NAMALWA (cell line): ENCODE results near the gene ANAPC2.
A peak's percentile ranks its signal among the peaks of the same experiment; 100 is the strongest.

Source experiments
- DNase-seq: peaks from one replicate; pipeline ENCODE4 v3.0.0-alpha.2; 2015; ENCODE audit warnings: low spot score

ANAPC2 gene

GRCh38 chr9:137192859-137193258, 4.5 kb upstream of the ANAPC2 start:
- no peak for DNase-seq

- no peak for DNase-seq
Measured at GRCh38 chr9:137192448-137192780, 4.1 kb upstream of the ANAPC2 start.

DNA sequence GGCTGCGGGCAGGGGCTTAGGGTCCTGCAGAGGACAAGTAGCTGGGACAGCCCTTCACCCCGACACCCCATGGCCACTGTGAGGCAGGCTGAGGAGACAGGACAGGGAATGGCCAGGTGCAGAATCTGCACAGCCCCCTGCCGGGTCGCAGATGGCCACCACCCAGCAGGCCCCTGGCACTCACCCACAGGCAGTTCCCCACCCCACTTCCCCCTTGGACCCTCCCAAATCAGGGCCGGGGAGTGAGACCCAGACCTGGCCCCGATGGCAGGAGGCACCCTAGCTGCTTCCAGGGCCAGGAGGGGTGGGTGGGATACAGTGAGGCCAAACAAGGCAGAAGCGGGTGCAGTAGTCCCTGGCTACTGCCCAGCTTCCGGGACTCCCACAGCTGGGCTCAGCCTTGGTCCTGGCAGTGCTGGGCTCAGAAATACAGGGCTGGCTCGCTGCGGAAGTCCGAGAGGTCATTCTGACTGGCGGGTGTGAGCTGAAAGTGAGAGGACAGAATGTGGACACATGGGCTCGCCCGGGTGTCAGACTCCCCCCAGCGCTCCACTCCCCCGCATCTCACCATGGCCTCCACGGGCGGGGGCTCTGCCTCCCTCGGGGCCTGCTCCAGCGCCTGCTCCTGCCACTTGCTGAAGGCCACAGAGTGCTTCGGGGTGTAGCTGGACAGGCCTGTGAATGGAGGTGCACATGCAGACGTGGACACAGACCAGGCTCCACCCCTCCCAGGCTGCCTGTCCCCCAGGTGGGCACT, 3.5 kb upstream of the ANAPC2 start:
- no peak for DNase-seq

- DNase-seq = no peak
Measured at GRCh38 chr9:137191245-137191644, 2.9 kb upstream of the ANAPC2 start.

GRCh38 chr9:137190315-137190856, 2.0 kb upstream of the ANAPC2 start:
- DNase-seq = peak; percentile 49

GRCh38 chr9:137189297-137190295, 1.2 kb upstream of the ANAPC2 start:
- DNase-seq = no peak

DNA sequence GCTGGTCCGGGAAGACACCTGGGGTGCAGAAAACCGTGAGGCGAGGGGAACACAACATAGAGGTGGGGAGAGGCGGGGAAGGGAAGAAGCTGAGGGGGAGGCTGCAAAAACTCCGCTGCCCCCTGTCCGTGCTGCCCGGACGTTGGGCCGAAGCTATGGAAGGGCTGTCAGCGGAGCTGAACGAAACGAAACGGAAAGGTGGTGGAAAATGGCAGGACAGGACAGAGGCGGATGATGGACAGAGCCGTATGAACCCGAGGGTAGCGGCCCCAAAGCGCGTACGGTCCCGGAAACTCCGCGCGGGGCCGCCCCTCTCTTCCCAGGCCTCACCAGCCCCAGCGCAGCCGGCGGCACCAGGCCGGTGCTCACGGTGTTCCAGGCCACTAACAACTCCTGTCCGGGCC, 272 bp downstream of the ANAPC2 start:
- no peak for DNase-seq

DNA sequence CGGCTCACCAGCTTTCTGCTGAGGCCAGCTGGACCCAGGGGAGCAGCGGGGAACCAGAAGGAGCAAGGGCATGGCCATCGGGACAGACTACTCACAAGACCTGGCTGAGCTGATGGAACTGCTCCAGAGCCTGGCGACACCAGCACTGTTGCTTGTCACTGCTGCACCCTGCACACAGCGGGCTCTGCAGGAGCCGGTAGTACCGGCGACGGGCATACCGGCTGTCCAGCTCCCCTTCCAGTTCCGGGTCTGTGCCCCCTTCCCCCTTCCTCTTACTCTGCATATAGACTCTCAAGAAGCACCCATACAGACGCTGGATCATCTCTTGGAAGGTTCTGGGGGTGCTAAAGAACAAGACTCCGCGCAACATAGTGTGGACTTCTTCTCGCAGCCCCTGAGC, 974 bp downstream of the ANAPC2 start:
- no peak for DNase-seq

- DNase-seq = no peak
Measured at GRCh38 chr9:137186385-137186784, 2.0 kb downstream of the ANAPC2 start.

- no peak for DNase-seq
Measured at GRCh38 chr9:137185921-137186320, 2.4 kb downstream of the ANAPC2 start.

GRCh38 chr9:137184881-137185660, 3.3 kb downstream of the ANAPC2 start:
- DNase-seq = no peak

- no peak for DNase-seq
Measured at GRCh38 chr9:137183980-137184595, 4.3 kb downstream of the ANAPC2 start.

GRCh38 chr9:137182836-137183235, 5.5 kb downstream of the ANAPC2 start:
- DNase-seq = no peak

DNA sequence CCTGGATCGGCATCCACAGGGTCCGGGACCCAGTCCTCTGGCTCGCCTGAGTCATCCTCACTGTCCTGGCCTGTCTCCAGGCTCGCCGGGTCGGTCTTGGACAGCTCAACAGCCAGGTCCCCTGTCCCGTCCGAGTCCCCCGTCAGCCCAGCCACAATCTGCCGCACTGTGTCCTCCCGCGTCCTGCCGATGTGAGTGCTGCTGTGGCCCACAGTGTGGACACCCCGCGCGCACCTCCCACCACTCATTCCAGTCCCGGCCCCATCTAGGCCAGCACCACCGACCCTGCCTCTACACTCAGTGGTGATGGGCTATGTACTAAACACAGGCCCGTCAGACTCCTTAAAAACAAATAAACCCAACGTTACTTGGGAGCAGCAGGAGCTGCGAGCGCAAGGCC, 6.7 kb downstream of the ANAPC2 start:
- DNase-seq = no peak

GRCh38 chr9:137180491-137180890, 7.9 kb downstream of the ANAPC2 start:
- no peak for DNase-seq

GRCh38 chr9:137179761-137180160, 8.6 kb downstream of the ANAPC2 start:
- DNase-seq = no peak

DNA sequence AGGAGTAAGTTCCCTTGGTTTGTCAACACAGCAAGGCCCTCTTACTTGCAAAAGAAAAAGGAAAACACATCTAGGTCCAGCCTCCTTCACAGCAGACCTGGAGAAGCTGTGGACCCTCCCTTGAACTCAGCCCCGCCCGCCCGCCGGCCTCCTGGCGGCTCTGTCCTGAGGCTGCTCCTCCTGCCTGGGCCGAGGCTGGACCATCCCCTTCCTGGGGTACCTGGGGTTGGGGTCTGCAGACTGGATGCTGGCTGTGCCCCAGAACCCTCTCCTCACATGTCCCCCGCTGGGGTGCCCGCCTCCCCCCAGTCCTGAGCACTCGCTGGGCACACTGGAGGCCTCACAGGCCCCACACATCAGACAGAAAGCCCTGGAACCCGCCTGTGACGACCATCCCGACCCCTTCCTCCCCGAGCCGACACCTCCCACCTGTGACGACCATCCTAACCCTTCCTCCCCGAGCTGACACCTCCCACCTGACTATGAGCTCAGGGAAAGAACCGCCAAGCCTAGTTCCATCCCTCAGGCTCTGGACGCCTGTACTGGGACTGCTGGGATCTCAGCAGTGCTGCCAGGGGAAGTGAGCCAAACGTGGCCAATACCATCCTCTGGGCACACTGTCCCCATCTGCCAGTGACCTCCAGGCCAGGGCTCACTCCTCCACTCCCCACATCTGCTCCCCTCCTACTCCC, 9.3 kb downstream of the ANAPC2 start:
- DNase-seq = no peak

DNA sequence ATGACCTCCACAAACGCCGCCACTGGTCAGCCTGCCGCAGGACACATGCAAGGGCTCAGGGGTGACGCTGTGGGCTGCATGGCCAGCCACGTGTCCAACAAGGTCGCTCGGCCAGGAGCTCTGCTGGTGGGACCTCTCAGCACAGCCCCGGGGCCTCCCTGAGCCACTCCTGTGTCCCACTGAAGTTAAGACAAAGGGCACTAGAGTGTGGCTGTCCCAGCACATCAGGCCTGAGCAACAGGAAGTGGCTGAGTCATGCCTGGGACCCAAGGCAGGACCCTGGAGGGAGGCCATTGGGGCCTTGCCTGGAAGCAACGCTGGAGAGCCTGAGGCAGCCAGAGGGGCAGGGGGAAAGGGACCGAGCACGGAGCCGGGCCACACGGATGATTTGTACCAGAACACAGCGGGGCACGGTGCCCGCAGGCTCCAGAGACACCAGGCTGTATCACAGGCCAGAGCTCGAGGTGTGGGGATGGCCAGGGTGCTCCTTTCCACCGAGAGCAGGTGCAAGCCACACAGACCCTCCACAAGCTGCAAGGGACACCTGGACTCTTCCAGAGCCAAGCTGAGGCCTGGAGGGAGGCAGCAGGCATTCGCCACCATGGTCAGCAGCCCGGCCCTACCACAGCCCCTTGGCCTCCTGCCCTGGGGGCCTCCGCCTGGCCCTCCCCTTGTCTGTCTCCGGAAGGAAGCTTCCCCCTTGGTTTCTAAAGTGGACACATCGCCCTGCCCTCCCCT, 10.0 kb downstream of the ANAPC2 start:
- no peak for DNase-seq

DNA sequence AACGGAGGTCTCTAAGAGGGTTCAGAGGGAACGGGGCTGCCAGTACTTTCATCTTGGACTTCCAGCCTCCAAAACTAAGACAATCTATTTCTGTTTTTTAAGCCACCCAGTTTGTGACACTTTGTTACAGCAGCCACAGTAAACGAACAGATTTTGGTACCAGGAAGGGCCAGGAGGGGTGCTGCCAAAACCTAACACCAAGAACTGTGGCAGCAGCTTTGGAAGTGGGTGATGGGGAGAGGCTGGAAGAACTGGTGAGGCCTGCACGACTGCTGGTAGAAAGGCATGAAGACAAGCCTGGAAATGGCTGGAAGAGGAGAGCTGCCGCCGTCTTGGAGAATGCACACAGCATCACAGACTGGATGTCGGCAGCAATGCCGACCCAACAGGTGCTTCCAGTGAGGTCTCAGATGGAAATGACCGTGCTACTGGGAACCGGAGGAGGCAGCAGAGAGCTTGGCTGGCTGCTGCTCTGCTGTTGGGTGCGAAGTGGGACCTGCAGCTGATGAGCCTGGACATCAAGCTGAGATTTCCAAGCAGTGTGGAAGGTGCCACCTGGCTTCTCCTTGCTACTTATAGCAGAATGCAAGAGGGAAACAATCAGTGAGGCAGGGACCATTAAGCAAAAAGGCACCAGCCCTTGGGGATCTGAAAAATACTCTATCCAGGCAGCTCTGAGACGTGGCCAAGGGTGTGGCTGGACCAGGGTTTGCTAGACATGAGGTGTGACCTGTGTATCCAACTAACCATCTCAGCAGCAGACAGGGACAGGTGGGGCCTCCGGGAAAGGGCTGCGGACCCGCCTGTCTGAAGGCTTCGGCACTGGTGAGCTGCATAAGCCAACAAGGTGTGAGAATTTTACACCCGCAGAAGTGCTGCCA, 11.8 kb downstream of the ANAPC2 start:
- peak; percentile 69 for DNase-seq
